GM15510 (cell line): ENCODE data around the gene UBE2G1.

Experiments
- POLR2A ChIP-seq: IDR thresholded peaks from 3 replicates; pipeline ENCODE4 v1.6.1; 2011; ENCODE audit warnings: borderline replicate concordance; ENCODE audit not compliant: insufficient read length; ENCODE audit errors: extremely low read depth

The UBE2G1 gene

GRCh38 chr17:4387137-4387536 lies 20.7 kb upstream of the UBE2G1 start:
- TF ChIP-seq POLR2A, result no peak

DNA sequence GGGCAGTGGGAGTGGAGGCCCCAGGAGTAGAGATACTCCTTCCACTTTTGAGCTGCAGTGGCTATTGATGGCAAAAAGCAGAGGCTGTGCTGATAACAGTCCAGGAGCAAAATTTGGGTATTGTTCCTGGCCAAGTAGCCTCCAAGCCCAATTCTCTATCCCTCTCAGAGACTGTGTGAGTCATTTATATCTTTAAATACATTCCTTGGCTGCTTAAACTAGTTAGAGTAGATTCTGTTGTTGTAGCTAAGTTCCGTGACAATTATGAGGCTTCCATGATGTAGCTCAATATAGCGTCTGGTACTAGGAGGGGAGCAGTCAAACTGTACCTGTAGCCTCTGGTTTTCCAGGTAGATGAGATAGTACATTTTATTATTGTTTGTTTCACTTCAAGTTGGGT lies 19.9 kb upstream of the UBE2G1 start:
- no peak for TF ChIP-seq POLR2A

- no peak for TF ChIP-seq POLR2A
These were observed 15.5 kb upstream of the UBE2G1 start for GRCh38 chr17:4381690-4382671.

DNA sequence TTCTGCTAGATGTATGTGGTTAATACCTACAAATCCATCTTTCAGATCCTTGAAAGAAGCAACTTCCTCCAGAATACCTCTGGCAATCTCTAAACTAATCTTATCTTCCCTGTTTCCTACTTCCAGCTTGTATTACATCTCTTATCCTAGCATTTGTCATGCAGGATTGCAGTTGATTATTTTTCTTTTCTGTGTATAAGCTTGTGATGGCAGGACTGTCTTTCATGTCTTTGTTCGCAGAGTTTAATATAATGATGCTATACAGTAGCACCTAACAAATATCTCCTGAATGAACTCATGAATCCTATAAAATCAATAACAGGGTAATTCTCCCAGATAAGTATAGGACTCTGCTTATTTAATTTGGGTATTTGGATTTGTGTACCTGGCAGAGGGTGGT lies 12.2 kb upstream of the UBE2G1 start:
- TF ChIP-seq POLR2A, result no peak

DNA sequence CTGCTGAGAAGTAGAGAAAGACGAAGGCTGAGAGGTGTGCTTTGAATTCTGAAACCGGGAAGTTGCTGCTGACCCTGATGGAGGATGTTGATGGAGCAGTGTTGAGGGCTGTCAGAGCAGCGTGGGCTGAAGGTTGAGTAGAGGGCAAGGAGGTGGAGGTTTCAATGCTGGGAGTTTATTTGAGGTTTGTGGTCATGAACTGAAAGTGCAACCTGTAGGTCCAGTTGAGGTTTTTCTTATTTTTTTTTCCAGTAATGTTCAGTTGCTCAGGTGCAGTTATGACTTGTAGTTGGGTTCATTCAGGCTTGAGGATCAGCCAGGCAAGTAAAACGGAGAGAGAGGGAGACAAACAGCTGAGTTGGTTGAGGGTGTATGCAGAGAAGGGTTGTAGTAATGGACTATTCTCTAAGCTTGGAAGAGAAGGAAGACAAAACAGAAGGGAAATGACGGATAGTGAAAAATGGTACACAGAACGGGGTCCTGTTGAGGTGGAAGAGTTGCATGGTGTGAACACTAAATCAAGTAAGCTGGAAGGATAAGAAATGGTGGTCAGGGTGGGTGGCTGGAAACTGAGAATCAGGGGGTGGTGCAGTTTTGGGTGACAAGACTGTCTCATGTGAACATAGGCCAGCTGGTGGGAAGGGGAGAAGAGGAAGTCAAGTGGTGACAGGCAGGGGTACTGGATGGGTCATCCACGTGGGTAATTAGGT lies 8.7 kb upstream of the UBE2G1 start:
- TF ChIP-seq POLR2A, result no peak

- TF ChIP-seq POLR2A, result no peak
These were observed 3.2 kb upstream of the UBE2G1 start for GRCh38 chr17:4369557-4370230.

DNA sequence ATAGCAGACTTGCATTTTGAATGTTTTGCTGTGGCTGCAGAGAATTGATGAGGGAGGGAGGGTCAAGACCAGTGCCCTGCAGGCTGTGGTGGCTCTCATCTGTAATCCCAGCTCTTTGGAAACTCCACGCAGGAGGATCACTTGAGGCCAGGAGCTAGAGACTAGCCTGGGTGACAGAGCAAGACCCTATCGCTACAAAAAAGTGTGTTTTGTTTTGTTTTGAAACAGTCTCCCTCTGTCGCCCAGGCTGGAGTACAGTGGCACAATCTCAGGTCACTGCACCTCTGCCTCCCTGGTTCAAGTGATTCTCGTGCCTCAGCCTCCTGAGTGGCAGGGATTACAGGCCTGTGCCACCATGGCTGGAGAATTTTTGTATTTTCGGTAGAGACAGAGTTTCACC lies 1.9 kb upstream of the UBE2G1 start:
- no peak for TF ChIP-seq POLR2A

DNA sequence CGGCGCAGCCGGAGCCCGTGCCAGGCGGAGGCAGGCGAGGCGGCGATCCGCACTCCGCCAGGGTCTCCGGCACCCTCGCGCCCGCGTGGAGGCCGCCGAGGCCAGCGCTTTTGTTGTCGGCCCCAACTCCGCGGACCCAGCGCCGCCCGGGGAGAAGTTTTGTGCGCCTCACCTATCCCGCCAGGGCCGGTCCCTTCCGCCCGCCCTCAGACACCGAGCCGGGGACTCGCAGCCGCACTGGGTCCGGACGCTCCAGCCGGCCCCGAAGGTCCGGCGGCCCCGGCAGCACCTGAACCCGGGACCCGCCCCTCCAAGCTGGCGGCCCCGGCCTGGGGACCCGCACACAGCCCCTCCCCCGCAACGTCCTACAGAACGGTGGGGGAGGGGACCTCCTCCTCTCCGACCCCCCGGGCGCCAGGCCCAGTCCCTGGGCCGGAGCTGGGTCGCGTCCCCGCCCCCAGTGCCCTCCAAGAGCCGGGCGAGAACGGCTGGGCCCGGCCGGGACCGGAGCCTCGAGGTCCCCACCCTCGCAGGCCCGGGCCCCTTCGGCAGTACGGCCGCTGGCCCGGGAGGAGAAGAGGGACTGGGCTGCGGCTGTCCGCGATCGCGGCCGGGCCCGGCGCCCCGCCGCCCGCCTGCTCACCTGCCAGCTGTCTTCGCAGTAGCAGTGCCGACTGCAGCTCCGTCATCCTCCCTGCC lies 698 bp downstream of the UBE2G1 start:
- TF ChIP-seq POLR2A, result no peak

GRCh38 chr17:4365103-4365627 lies 1.3 kb downstream of the UBE2G1 start:
- TF ChIP-seq POLR2A, result peak; percentile 73

DNA sequence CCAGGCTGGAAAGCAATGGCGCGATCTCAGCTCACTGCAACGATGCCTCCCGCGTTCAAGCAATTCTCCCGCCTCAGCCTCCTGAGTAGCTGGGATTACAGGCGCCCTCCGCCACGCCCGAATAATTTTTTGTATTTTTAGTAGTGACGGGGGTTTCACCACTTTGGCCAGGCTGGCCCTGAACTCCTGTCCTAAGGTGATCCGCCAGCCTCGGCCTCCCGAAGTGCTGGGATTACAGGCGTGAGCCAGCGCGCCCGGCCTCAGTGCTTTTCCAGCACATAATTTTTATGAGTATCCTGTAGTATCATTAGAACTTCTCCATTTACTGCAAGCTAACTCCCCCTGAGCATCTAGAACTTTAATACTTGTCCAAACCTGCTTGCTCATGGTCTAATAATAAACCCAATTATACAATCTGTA lies 1.8 kb downstream of the UBE2G1 start:
- no peak for TF ChIP-seq POLR2A

- TF ChIP-seq POLR2A, result no peak
These were observed 4.3 kb downstream of the UBE2G1 start for GRCh38 chr17:4362141-4362540.

- TF ChIP-seq POLR2A, result no peak
These were observed 8.3 kb downstream of the UBE2G1 start for GRCh38 chr17:4358154-4358553.

DNA sequence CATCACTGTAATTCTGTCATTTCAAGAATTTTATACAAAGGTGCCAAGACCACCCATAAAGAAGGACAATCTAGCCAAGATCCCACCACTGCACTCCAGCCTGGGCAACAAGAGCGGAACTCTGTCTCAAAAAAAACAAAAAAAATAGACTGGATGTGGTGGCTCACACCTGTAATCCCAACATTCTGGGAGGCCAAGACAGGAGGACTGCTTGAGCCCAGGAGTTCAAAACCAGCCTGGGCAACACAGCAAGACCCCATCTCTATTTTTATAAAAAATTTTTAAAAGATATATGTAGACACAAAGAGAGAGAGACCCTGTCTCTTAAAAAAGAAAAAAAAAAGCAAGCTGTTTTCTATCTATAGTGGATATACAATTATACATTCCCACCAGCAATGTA lies 8.8 kb downstream of the UBE2G1 start:
- TF ChIP-seq POLR2A, result no peak

GRCh38 chr17:4357030-4357628 lies 9.3 kb downstream of the UBE2G1 start:
- TF ChIP-seq POLR2A, result no peak
